ENCODE measurements around the gene MME. TPM values are rescaled to one million over a fixed set of nuclear protein-coding genes. Genes with fewer than 3 reads are reported as not detected.

MME gene
- total and polyA plus RNA-seq, 5 donors from 2014 or later = 0.41 to 0.71 TPM; not detected in 3

DNA sequence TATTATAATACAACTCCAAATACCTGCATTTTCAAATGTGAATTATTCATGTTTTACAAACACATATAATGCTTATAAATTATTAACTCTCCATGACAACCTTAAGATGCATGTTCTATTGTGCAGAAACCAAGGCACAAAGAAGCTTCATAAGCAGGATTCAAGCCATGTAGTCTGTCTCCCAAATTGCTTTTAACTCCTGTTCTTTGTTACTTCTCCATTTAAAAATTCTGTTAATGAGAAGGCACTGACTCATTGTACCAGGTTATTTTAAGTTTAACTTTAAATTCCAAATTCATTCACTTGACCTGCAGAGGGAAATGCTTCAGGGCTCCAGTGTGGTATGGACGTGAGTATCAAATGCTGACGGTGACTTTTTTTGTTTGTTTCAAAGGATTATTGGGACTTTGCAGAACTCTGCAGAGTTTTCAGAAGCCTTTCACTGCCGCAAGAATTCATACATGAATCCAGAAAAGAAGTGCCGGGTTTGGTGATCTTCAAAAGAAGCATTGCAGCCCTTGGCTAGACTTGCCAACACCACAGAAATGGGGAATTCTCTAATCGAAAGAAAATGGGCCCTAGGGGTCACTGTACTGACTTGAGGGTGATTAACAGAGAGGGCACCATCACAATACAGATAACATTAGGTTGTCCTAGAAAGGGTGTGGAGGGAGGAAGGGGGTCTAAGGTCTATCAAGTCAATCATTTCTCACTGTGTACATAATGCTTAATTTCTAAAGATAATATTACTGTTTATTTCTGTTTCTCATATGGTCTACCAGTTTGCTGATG is 100.0 kb downstream of the MME start:
- Histone ChIP-seq H3K27ac (ENCODE audit: insufficient read depth, low read length, poor library complexity, severe bottlenecking) (no peak overlapping the region), H3K36me3 (ENCODE audit: control insufficient read depth, insufficient read depth, low read length) (no peaks in the 10 kb centered on the region), H3K27me3 (ENCODE audit: control insufficient read depth, insufficient read depth, low read length) (no peaks in the 10 kb centered on the region), H3K9me3 (ENCODE audit: control insufficient read depth in 2 of 2, low read length in 2 of 2) (no peaks in the 10 kb centered on the region), H3K4me3 (ENCODE audit: low read depth, low read length) (no peak overlapping the region), H3K4me1 (ENCODE audit: control insufficient read depth, insufficient read depth, low read length, poor library complexity, severe bottlenecking) (no peaks in the 10 kb centered on the region)
- Mint-ChIP-seq H3K36me3 (no peaks in the 10 kb centered on the region), H3K27ac (no peak overlapping the region), H3K4me1 (no peaks in the 10 kb centered on the region), H3K27me3 (no peaks in the 10 kb centered on the region), H3K4me3 (no peak overlapping the region), H3K9me3 (peaks cover 0 to 4% (median 2%) of the 10 kb centered on the region in 7 donors)
- no peak for ATAC-seq (ENCODE audit: low read depth in 2 of 2)
- no peak for DNase-seq

- Mint-ChIP-seq H3K36me3 (no peaks in the 10 kb centered on the region), H3K9me3 (peaks cover 0 to 4% (median 2%) of the 10 kb centered on the region in 7 donors), H3K27ac (no peak overlapping the region), H3K4me1 (no peaks in the 10 kb centered on the region), H3K4me3 (no peak overlapping the region), H3K27me3 (no peaks in the 10 kb centered on the region)
- no peaks in the 10 kb centered on the region for H3K36me3 ChIP-seq (ENCODE audit: control insufficient read depth, insufficient read depth, low read length)
- H3K4me1 ChIP-seq (ENCODE audit: control insufficient read depth, insufficient read depth, low read length, poor library complexity, severe bottlenecking) = no peaks in the 10 kb centered on the region
- H3K27ac ChIP-seq (ENCODE audit: insufficient read depth, low read length, poor library complexity, severe bottlenecking) = no peak overlapping the region
- no peaks in the 10 kb centered on the region for H3K9me3 ChIP-seq (ENCODE audit: control insufficient read depth in 2 of 2, low read length in 2 of 2)
- no peak for ATAC-seq (ENCODE audit: low read depth in 2 of 2)
- H3K27me3 ChIP-seq (ENCODE audit: control insufficient read depth, insufficient read depth, low read length) = no peaks in the 10 kb centered on the region
- H3K4me3 ChIP-seq (ENCODE audit: low read depth, low read length) = no peak overlapping the region
- DNase-seq = no peak
Observed at GRCh38 chr3:155182467-155182866, 102.3 kb downstream of the MME start.

GRCh38 chr3:155184011-155184410 is 103.9 kb downstream of the MME start:
- Mint-ChIP-seq H3K4me1 (no peaks in the 10 kb centered on the region), H3K9me3 (peaks cover 0 to 2% (median under 1%) of the 10 kb centered on the region in 7 donors), H3K4me3 (no peak overlapping the region), H3K27ac (peak overlapping the region in 1 of 3 donors; percentile 35), H3K27me3 (no peaks in the 10 kb centered on the region), H3K36me3 (no peaks in the 10 kb centered on the region)
- DNase-seq (no peak), ATAC-seq (ENCODE audit: low read depth in 2 of 2) (no peak)
- no peak overlapping the region for H3K27ac ChIP-seq (ENCODE audit: insufficient read depth, low read length, poor library complexity, severe bottlenecking)
- no peaks in the 10 kb centered on the region for H3K27me3 ChIP-seq (ENCODE audit: control insufficient read depth, insufficient read depth, low read length)
- no peaks in the 10 kb centered on the region for H3K36me3 ChIP-seq (ENCODE audit: control insufficient read depth, insufficient read depth, low read length)
- H3K4me3 ChIP-seq (ENCODE audit: low read depth, low read length) = no peak overlapping the region
- no peaks in the 10 kb centered on the region for H3K4me1 ChIP-seq (ENCODE audit: control insufficient read depth, insufficient read depth, low read length, poor library complexity, severe bottlenecking)
- no peaks in the 10 kb centered on the region for H3K9me3 ChIP-seq (ENCODE audit: control insufficient read depth in 2 of 2, low read length in 2 of 2)

GRCh38 chr3:155185631-155186071 is 105.5 kb downstream of the MME start:
- no peak overlapping the region for H3K27ac ChIP-seq (ENCODE audit: insufficient read depth, low read length, poor library complexity, severe bottlenecking)
- no peak overlapping the region for H3K27ac Mint-ChIP-seq
- ATAC-seq (ENCODE audit: low read depth in 2 of 2) = no peak
- H3K9me3 ChIP-seq (ENCODE audit: control insufficient read depth in 2 of 2, low read length in 2 of 2) = no peaks in the 10 kb centered on the region
- no peaks in the 10 kb centered on the region for H3K27me3 Mint-ChIP-seq
- no peaks in the 10 kb centered on the region for H3K4me1 ChIP-seq (ENCODE audit: control insufficient read depth, insufficient read depth, low read length, poor library complexity, severe bottlenecking)
- H3K36me3 ChIP-seq (ENCODE audit: control insufficient read depth, insufficient read depth, low read length) = no peaks in the 10 kb centered on the region
- DNase-seq = no peak
- no peak overlapping the region for H3K4me3 Mint-ChIP-seq
- no peaks in the 10 kb centered on the region for H3K36me3 Mint-ChIP-seq
- H3K4me3 ChIP-seq (ENCODE audit: low read depth, low read length) = no peak overlapping the region
- H3K4me1 Mint-ChIP-seq = no peaks in the 10 kb centered on the region
- H3K27me3 ChIP-seq (ENCODE audit: control insufficient read depth, insufficient read depth, low read length) = no peaks in the 10 kb centered on the region
- H3K9me3 Mint-ChIP-seq = no peaks in the 10 kb centered on the region

DNA sequence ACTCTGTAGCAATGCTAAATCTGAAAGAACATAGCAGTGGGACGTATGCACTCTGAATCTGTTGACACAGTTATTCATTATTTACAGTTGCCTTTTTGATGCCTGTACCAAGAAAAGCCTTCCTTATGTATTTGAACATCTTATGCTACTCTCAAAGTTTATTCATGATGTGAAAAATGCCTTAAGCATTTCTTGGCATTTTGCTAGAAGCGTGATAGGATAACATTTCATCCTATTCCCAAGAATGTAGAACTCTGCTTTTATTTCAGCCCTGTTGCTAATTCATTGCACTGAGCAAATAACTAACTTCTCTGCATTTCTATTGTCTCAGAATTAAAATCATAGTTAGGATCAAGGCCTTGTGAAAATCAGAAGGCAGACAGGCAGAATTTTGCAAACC is 107.9 kb downstream of the MME start:
- Histone ChIP-seq H3K27me3 (ENCODE audit: control insufficient read depth, insufficient read depth, low read length) (no peaks in the 10 kb centered on the region), H3K36me3 (ENCODE audit: control insufficient read depth, insufficient read depth, low read length) (no peaks in the 10 kb centered on the region), H3K4me1 (ENCODE audit: control insufficient read depth, insufficient read depth, low read length, poor library complexity, severe bottlenecking) (no peaks in the 10 kb centered on the region), H3K27ac (ENCODE audit: insufficient read depth, low read length, poor library complexity, severe bottlenecking) (no peak overlapping the region), H3K4me3 (ENCODE audit: low read depth, low read length) (no peak overlapping the region), H3K9me3 (ENCODE audit: control insufficient read depth in 2 of 2, low read length in 2 of 2) (no peaks in the 10 kb centered on the region)
- Mint-ChIP-seq H3K36me3 (no peaks in the 10 kb centered on the region), H3K4me1 (no peaks in the 10 kb centered on the region), H3K9me3 (peaks cover 0 to 3% (median 0%) of the 10 kb centered on the region in 7 donors), H3K4me3 (no peak overlapping the region), H3K27me3 (no peaks in the 10 kb centered on the region), H3K27ac (no peak overlapping the region)
- ATAC-seq (ENCODE audit: low read depth in 2 of 2) (no peak), DNase-seq (no peak)

GRCh38 chr3:155189478-155189877 is 109.4 kb downstream of the MME start:
- Histone ChIP-seq H3K4me3 (ENCODE audit: low read depth, low read length) (no peak overlapping the region), H3K27me3 (ENCODE audit: control insufficient read depth, insufficient read depth, low read length) (no peaks in the 10 kb centered on the region), H3K36me3 (ENCODE audit: control insufficient read depth, insufficient read depth, low read length) (no peaks in the 10 kb centered on the region), H3K4me1 (ENCODE audit: control insufficient read depth, insufficient read depth, low read length, poor library complexity, severe bottlenecking) (no peaks in the 10 kb centered on the region), H3K9me3 (ENCODE audit: control insufficient read depth in 2 of 2, low read length in 2 of 2) (no peaks in the 10 kb centered on the region), H3K27ac (ENCODE audit: insufficient read depth, low read length, poor library complexity, severe bottlenecking) (no peak overlapping the region)
- no peak overlapping the region for H3K27ac Mint-ChIP-seq
- H3K4me1 Mint-ChIP-seq = no peaks in the 10 kb centered on the region
- H3K27me3 Mint-ChIP-seq = no peaks in the 10 kb centered on the region
- ATAC-seq (ENCODE audit: low read depth in 2 of 2) (no peak), DNase-seq (no peak)
- H3K4me3 Mint-ChIP-seq = no peak overlapping the region
- H3K9me3 Mint-ChIP-seq = peaks cover 0 to 4% (median 0%) of the 10 kb centered on the region in 7 donors
- H3K36me3 Mint-ChIP-seq = no peaks in the 10 kb centered on the region

GRCh38 chr3:155190691-155191090 is 110.6 kb downstream of the MME start:
- DNase-seq (no peak), ATAC-seq (ENCODE audit: low read depth in 2 of 2) (no peak)
- no peaks in the 10 kb centered on the region for H3K36me3 ChIP-seq (ENCODE audit: control insufficient read depth, insufficient read depth, low read length)
- H3K27ac ChIP-seq (ENCODE audit: insufficient read depth, low read length, poor library complexity, severe bottlenecking) = no peak overlapping the region
- no peaks in the 10 kb centered on the region for H3K27me3 Mint-ChIP-seq
- no peaks in the 10 kb centered on the region for H3K4me1 ChIP-seq (ENCODE audit: control insufficient read depth, insufficient read depth, low read length, poor library complexity, severe bottlenecking)
- H3K36me3 Mint-ChIP-seq = no peaks in the 10 kb centered on the region
- no peak overlapping the region for H3K4me3 Mint-ChIP-seq
- no peaks in the 10 kb centered on the region for H3K9me3 ChIP-seq (ENCODE audit: control insufficient read depth in 2 of 2, low read length in 2 of 2)
- no peaks in the 10 kb centered on the region for H3K27me3 ChIP-seq (ENCODE audit: control insufficient read depth, insufficient read depth, low read length)
- peaks cover 0 to 4% (median 0%) of the 10 kb centered on the region in 7 donors for H3K9me3 Mint-ChIP-seq
- H3K4me3 ChIP-seq (ENCODE audit: low read depth, low read length) = no peak overlapping the region
- H3K27ac Mint-ChIP-seq = no peak overlapping the region
- H3K4me1 Mint-ChIP-seq = no peaks in the 10 kb centered on the region

All from CD4-positive, CD25-positive, alpha-beta regulatory T cell (primary cell).